SK-N-DZ (cell line): ENCODE data around the gene NT5DC2.
A peak's percentile ranks its signal among the peaks of the same experiment; 100 is the strongest.
"Not testable (repeated sequence)": the region's sequence is repeated elsewhere in the genome, so short reads cannot be mapped to it uniquely, and the experiment has no call there.

Source experiments
- DNase-seq: peaks from one replicate; pipeline ENCODE4 v3.0.0-alpha.2; 2015; ENCODE audit warnings: low spot score

The NT5DC2 gene

GRCh38 chr3:52537726-52538421 is 4.2 kb upstream of the NT5DC2 start:
- no peak for DNase-seq

- no peak for DNase-seq
Observed at GRCh38 chr3:52537165-52537620, 3.5 kb upstream of the NT5DC2 start.

GRCh38 chr3:52536369-52537164 is 2.9 kb upstream of the NT5DC2 start, which contains the start of gene UQCC5:
UQCC5 (plus strand) TSS chr3:52536605; CDS start chr3:52536756, 151 bp downstream.
- peak; percentile 97 for DNase-seq

DNA sequence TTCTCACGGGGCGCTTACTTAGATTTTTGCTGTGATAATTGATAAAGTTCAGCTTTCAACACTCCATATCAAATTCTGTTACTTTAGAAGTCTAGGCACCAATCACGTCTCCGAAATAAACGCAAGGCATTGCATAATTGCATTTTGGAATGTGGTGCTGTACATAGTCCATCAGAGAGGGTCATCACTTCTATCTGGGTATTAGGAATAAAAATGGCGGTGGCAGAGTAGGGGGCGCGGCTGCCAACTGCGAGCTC is 2.4 kb upstream of the NT5DC2 start:
- DNase-seq = no peak

DNA sequence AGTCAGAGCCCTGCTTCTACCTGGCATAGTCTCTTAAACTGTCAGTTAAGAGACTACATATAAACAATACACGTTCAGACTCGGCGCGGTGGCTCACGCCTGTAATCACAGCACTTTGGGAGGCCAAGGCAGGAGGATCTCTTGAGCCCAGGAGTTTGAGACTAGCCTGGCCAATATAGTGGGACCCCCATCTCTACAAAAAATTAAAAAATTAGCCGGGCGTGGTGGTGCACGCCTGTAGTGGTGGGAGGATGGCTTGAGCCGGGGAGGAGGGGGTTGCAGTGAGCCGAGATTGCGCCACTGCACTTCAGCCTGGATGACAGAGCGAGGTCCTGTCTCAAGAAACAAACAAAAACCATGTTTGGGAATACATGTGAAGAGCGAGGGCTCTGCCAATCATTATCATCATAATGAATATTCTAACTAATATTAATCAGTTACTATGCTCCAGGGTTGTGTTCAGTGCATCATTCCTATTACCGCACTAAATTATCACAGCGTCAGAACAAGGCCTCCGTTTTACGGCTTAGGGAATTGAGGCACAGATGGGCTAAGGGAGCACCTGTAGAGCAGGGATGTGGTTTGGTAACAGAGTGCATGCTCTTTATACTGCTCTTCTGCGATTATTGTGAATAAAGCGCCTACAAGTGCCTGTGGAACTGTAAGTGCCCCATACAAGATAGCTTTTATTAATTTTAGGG is 1.9 kb upstream of the NT5DC2 start:
- no peak for DNase-seq

DNA sequence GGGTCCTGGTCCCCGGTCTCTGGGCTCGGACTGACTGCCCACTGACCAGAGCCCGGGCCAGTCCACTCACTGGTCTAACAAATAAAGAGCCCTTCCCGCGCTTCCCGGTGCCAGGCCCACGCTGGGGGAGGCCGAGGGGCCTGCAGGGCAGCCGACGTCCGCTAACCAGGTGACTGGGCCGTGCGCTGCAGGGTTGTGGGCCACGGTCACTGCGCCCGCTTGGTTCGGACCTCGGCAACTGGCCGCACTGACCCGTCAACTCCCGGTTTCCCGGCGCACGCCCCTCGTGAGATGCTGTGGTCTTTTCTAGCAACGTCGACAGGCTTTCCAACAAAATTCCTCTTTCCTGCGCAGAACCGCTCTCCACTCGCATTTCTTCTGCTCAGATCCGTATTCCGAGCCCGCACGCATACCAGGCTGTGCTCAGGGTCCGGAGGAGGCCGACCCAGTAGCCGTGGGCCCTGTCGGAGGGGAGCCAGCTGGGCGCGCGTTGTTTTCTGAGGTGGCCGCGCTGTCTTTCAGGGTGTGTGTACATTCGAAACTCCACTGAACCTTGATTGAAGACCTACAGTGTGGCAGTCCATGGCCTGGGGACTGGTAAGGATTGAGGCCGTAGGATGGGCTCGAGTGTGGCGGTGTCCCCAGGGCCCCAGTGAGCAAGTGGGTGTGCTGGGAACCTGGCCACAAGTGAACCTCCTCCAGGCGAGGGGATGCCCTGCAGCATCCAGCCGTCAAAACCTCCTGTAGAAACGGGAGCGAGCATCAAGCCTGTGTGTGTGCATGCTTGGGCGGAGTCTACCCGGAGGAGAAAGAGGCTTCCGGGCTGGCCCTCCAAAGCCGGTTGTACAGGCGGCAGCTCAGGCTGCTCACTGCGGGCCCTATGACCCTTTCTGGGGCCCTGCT is 875 bp upstream of the NT5DC2 start:
- peak; percentile 82 for DNase-seq

- no peak for DNase-seq
Observed at GRCh38 chr3:52532838-52533622, 627 bp downstream of the NT5DC2 start.

DNA sequence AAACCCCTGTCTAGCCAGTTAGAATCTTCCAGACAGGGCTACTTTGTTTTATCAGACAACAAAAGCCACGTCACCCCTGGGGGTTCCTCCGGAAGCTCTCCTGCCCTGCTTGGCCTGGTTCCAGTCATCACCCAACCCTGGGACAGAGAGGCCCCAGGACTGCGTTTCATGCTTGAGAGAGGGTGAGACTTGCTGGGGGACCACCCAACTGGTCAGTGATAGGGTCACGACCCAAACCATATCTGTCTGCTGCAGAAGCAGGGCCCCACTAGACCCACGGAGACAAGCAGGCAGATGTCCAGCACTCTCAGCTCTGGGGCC is 1.2 kb downstream of the NT5DC2 start:
- DNase-seq = no peak

GRCh38 chr3:52531860-52532516 is 1.7 kb downstream of the NT5DC2 start:
- DNase-seq = no peak

- DNase-seq = no peak
Observed at GRCh38 chr3:52530918-52531826, 2.5 kb downstream of the NT5DC2 start.

GRCh38 chr3:52529376-52530333 is 4.0 kb downstream of the NT5DC2 start:
- DNase-seq = peak; percentile 90

- DNase-seq = no peak
Observed at GRCh38 chr3:52528586-52529375, 4.9 kb downstream of the NT5DC2 start.

DNA sequence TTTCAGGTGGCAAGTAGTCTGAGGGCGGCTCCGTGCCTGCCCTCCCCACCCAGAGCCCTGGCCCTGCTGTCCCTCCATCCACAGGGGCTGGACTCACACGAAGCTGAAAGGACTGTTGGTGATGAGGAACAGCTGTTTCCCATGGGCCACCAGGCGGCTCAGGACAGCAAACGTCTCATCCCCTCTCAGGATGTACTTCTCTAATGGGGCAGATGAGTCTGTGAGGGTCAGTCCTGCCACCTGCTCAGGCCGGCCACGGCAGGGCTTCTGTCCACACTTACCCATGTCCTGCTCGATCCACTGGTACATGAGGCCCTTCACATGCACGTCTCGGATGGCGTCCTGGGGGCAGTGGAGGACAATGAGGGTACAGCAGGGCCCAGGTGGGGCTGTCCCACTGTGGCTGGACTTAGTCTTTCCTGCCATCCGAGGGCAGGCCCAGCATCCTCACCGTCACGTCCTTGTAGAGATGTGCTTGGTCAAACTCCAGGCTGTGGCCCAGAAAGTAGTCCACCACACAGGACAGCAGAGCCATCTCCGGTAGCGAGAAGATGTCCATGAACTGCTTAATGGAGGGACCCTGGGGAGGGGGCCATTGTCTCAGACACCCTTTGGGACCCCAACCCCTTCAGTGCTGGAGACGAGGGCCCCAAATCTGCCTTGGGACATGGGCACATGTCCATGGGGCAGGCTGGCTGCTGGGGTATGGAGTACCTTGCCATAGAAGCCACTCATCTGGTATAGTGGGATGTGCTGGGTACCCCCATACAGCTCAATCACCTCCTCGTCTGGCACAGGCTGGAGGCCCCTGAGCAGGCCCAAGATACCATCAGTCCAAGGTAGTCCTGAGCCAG is 5.7 kb downstream of the NT5DC2 start:
- DNase-seq = no peak

DNA sequence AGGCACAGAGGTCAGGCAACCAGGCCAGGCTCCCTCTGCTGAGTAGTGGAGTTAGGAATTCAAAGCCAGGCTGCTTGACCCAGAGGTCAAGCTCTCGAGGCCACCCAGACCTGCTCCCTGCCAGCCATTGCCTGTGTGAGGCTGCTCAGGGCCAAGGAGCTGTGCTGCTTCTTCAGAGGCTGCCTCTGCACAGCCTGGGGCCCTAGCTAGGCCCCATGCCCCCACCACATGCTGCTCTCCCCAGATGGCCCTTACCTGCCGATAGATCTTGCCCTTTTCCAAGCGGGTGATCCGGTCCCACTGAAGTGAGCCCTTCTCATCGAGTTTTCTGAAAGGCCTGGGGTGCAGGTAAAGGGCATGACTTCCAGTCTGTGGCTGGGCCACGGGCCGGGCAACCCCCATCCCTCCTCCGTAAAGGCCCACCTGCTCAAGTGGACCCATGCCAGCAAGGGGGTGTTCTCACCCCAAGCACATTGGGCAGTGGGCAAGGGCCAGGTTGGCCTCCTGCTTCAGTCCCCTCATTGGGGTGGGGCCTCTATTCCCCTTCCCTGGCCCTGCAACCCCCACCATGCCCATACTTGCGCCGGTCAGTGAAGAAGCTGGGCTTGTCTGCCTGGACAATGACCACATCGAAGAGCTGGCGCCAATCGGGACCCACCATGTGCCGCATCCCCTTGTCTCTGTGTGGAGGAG is 6.5 kb downstream of the NT5DC2 start:
- DNase-seq = no peak

DNA sequence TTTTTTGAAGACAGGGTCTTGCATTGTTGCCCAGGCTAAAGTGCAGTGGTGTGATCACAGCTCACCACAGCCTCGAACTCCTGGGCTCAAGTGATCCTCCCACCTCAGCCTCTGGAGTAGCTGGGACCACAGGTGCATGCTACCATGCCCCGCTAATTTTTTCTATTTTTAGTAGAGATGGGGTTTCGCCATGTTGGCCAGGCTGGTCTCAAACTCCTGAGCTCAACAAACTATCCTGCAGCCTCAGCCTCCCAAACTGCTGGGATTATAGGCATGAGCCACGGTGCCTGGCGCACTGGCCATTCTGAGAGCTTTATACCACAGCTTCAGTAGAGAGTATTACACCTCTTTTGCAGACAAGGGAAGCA is 7.0 kb downstream of the NT5DC2 start:
- DNase-seq = not testable (repeated sequence)
